AG09309 (cell line): ENCODE results near the gene SMAD2.

Experiments used
- DNase-seq: peaks from one replicate; pipeline ENCODE4 v3.0.0-alpha.2; 2010; ENCODE audit warnings: low read depth
- H3K4me3 ChIP-seq: 2 replicates; pipeline ENCODE4 v1.5.1; 2011; ENCODE audit warnings: mild to moderate bottlenecking, low read depth, low read length, moderate library complexity; ENCODE audit not compliant: control insufficient read depth
- CTCF ChIP-seq: IDR thresholded peaks from 2 replicates; pipeline ENCODE4 v1.5.1; 2011; ENCODE audit warnings: mild to moderate bottlenecking, low read depth, low read length, inconsistent platforms; ENCODE audit not compliant: insufficient read depth, control insufficient read depth; ENCODE audit errors: missing control alignments

Gene SMAD2

DNA sequence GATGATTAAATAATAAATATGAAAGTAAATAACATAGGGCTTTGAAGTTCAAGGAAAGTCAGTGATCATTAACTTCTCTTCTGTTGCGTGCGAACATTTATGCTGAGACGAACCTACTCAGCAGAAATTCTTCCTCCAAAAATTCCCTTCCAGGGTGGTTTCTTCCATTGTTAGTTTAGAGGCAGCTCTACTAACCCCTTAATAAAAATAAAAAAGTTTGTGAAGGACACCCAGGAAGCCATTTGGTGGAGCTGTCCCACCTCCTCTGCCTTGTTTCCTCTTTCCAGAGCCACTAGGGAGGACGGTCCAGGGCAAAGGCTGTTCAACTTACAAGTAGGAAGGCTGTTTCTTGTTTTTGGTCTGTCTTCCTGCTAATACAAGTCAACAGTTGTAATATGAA lies 2.1 kb upstream of the SMAD2 start:
- no peak for TF ChIP-seq CTCF
- H3K4me3 ChIP-seq, result no peak overlapping the region
- no peak for DNase-seq

GRCh38 chr18:47932190-47932589 lies 1.7 kb upstream of the SMAD2 start:
- DNase-seq, result no peak
- no peak overlapping the region for H3K4me3 ChIP-seq
- no peak for TF ChIP-seq CTCF

DNA sequence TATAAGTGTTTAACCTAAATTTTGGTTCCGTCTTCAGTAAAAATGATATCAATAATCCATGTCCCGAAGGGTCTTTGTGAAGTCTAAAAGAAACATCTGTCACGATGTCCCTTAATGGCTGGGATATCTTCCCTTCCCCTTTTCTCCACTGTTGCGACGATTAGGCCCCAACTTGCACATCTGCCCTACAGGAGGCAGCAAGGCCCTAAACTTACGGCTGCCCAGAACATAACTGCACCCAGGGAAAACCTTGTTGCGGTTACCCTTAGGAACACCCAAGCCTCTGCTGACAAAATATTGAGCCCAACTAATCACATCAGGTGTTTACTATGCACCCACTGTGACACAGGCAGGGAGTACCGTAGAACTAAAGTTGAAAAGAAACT lies 1.3 kb upstream of the SMAD2 start:
- peak overlapping the region; percentile 68 for H3K4me3 ChIP-seq
- no peak for DNase-seq
- TF ChIP-seq CTCF, result no peak

DNA sequence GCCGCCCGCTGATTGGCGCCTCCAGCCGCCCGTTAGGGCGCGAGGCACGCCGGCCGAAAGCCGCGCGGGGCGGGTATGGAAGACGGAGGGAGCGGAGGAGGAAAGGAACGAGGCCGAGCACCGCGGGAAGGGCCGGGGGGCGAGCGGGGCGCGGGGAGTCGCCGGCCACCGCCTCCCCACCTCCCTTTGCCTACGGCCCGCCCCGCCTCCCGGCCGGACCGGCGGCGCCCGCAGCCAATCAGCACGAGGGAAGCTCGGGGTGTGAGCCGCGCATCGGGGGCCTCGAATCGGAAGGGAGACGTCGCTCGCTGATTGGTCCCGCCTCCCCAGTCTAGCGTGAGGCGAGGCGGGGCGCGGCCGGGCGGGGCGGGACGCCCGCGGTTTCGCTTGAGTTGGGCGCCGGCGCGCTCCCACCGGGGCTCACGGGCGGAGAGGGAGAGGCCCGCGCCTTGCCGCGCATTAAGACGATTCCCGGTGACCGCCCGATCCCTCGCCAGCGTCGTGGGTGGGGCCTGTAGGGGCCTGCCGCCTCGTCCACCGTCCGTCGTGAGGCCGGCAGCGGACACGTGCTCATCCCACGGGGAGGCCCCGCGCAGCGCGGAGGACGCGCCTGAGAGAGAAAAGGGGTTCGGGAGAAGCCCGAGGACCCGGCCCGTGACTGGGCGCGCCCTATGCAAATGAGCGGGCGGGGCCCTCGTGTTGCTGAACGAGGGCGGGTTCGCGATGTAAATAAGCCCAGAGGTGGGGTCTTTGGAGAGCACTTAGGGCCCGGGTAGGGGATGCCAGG lies 665 bp upstream of the SMAD2 start:
- DNase-seq, result peak; percentile 75
- TF ChIP-seq CTCF, result no peak
- H3K4me3 ChIP-seq, result peak overlapping the region; percentile 68

DNA sequence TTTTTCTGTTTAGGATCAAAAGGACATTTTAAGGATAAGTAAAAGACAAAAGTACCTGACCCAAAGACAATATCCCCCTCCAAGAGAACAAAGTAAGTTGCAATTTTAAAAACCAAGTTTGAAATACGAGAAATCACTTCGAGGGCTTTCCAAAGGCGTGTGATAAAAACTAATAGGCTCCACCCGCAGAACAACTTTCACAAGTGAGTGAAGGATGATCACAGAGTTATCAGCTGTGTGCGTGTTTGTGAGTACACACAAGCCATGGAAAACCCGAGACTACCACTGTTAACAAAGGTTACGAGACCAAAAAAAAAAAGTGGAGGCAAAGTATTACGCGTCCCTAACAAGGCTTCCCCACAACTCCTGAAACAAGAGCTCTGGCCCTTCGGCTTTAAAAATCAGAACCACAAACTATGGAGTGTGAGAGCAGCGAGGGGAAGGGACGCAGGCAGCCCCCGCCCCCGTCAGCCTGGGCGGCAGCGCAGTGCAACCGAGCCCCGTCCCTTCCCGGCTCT lies 719 bp downstream of the SMAD2 start:
- TF ChIP-seq CTCF, result no peak
- peak overlapping the region; percentile 68 for H3K4me3 ChIP-seq
- DNase-seq, result no peak

- peak overlapping the region; percentile 16; the same call in 1 of the 2 replicates for H3K4me3 ChIP-seq
- no peak for TF ChIP-seq CTCF
- no peak for DNase-seq
These were observed 2.0 kb downstream of the SMAD2 start for GRCh38 chr18:47928466-47928865.
